Measurements from ENCODE around the gene SEMA3D.
"Not testable (repeated sequence)": the region's sequence is repeated elsewhere in the genome, so short reads cannot be mapped to it uniquely, and the experiment has no call there.

Gene SEMA3D

GRCh38 chr7:84992954-84993353, 193.9 kb downstream of the SEMA3D start:
- not testable (repeated sequence) for DNase-seq (ENCODE audit: low spot score)

- no peak for DNase-seq (ENCODE audit: low spot score)
These were observed 201.6 kb downstream of the SEMA3D start for GRCh38 chr7:84985073-84985784.

GRCh38 chr7:84982199-84982598, 204.7 kb downstream of the SEMA3D start:
- no peak for DNase-seq (ENCODE audit: low spot score)

- DNase-seq (ENCODE audit: low spot score), result no peak
These were observed 205.5 kb downstream of the SEMA3D start for GRCh38 chr7:84981055-84981976.

- no peak for DNase-seq (ENCODE audit: low spot score)
These were observed 211.2 kb downstream of the SEMA3D start for GRCh38 chr7:84975586-84976185.

GRCh38 chr7:84971360-84971759, 215.5 kb downstream of the SEMA3D start:
- no peak for DNase-seq (ENCODE audit: low spot score)

- DNase-seq (ENCODE audit: low spot score), result no peak
These were observed 216.2 kb downstream of the SEMA3D start for GRCh38 chr7:84970670-84971069.

- DNase-seq (ENCODE audit: low spot score), result no peak
These were observed 233.6 kb downstream of the SEMA3D start for GRCh38 chr7:84953234-84953633.

GRCh38 chr7:84950836-84951235, 236.0 kb downstream of the SEMA3D start:
- no peak for DNase-seq (ENCODE audit: low spot score)

- no peak for DNase-seq (ENCODE audit: low spot score)
These were observed 237.4 kb downstream of the SEMA3D start for GRCh38 chr7:84949501-84949900.

GRCh38 chr7:84949067-84949466, 237.8 kb downstream of the SEMA3D start:
- DNase-seq (ENCODE audit: low spot score), result no peak

GRCh38 chr7:84948634-84949033, 238.2 kb downstream of the SEMA3D start:
- DNase-seq (ENCODE audit: low spot score), result no peak

- no peak for DNase-seq (ENCODE audit: low spot score)
These were observed 240.3 kb downstream of the SEMA3D start for GRCh38 chr7:84946549-84946948.

Measured in Ammon's horn (tissue), 1 donor.